IMR-90 (cell line): ENCODE data around the gene SAYSD1. TPM values are rescaled to one million over a fixed set of nuclear protein-coding genes. Genes with fewer than 3 reads are reported as not detected.

Source experiments
- ATAC-seq: fragments of 200-7000 bp; cut with Tn5 transposase; 2 replicates; pipeline ENCODE4 v1.9.1; 2020; ENCODE audit warnings: low read depth, mild to moderate bottlenecking, moderate library complexity
- BruUV-seq: library from RNA; stranded (reverse); fragments of 400-500 nt; replicated peaks from 2 replicates; lab custom pipeline; 2021; lab: Mats Ljungman, UMichigan
- CTCF ChIA-PET: fragments of 300-600 bp; formaldehyde crosslinking; extraction: SDS; loops from one replicate; lab custom pipeline; 2021; ENCODE audit warnings: antibody characterized with exemption; lab: Yijun Ruan, JAX
- POLR2A ChIA-PET: fragments of 300-600 bp; sonication (Branson Sonifier 250); formaldehyde crosslinking; loops from one replicate; lab custom pipeline; 2022; ENCODE audit warnings: antibody characterized with exemption; ENCODE audit not compliant: unreplicated experiment; lab: Charles Lee
- DNase-seq: peaks from one replicate; pipeline ENCODE4 v3.0.0; 2013
- H2AFZ ChIP-seq: replicated peaks from 2 replicates; pipeline ENCODE3; 2013; ENCODE audit warnings: low read length, mild to moderate bottlenecking; ENCODE audit not compliant: poor library complexity
- H2AK5ac ChIP-seq: 2 replicates; pipeline ENCODE4 v1.6.1; 2013; ENCODE audit warnings: low read depth, low read length, inconsistent platforms
- H2AK9ac ChIP-seq: replicated peaks from 2 replicates; pipeline ENCODE3; 2013; ENCODE audit warnings: mild to moderate bottlenecking, low read depth, low read length, moderate library complexity; ENCODE audit not compliant: poor library complexity
- H2BK120ac ChIP-seq: 2 replicates; pipeline ENCODE4 v1.6.1; 2013; ENCODE audit warnings: low read depth, low read length, inconsistent platforms
- H2BK15ac ChIP-seq: 3 replicates; pipeline ENCODE4 v1.6.1; 2013; ENCODE audit warnings: low read depth, low read length, inconsistent platforms
- H2BK20ac ChIP-seq: 2 replicates; pipeline ENCODE4 v1.6.1; 2013; ENCODE audit warnings: low read depth, mild to moderate bottlenecking, inconsistent platforms, low read length, moderate library complexity
- H2BK5ac ChIP-seq: 2 replicates; pipeline ENCODE4 v1.6.1; 2013; ENCODE audit warnings: mild to moderate bottlenecking, low read depth, low read length, inconsistent platforms; ENCODE audit not compliant: poor library complexity, severe bottlenecking
- H3K14ac ChIP-seq: replicated peaks from 2 replicates; pipeline ENCODE4 v1.6.1; 2013; ENCODE audit warnings: low read depth, low read length, inconsistent platforms
- H3K18ac ChIP-seq: 2 replicates; pipeline ENCODE4 v1.6.1; 2013; ENCODE audit warnings: low read depth, low read length, control low read depth
- H3K23ac ChIP-seq: 2 replicates; pipeline ENCODE4 v1.6.1; 2013; ENCODE audit warnings: low read depth, low read length, inconsistent platforms
- H3K27ac ChIP-seq: 2 replicates; pipeline ENCODE4 v1.5.1; 2013; ENCODE audit warnings: mild to moderate bottlenecking, control low read depth, low read length; ENCODE audit not compliant: insufficient read depth
- H3K27me3 ChIP-seq: 2 replicates; pipeline ENCODE4 v1.6.1; 2013; ENCODE audit warnings: low read length; ENCODE audit not compliant: control insufficient read depth, insufficient read depth
- H3K36me3 ChIP-seq: 2 replicates; pipeline ENCODE4 v1.6.1; 2013; ENCODE audit warnings: low read length, mixed read lengths; ENCODE audit not compliant: control insufficient read depth, insufficient read depth
- H3K4ac ChIP-seq: 2 replicates; pipeline ENCODE4 v1.6.1; 2013; ENCODE audit warnings: low read depth, low read length, inconsistent platforms
- H3K4me1 ChIP-seq: 2 replicates; pipeline ENCODE4 v1.6.1; 2013; ENCODE audit warnings: low read length, mixed read lengths; ENCODE audit not compliant: control insufficient read depth, insufficient read depth
- H3K4me2 ChIP-seq: 2 replicates; pipeline ENCODE4 v1.6.1; 2013; ENCODE audit warnings: low read depth, mild to moderate bottlenecking, control low read depth, low read length, moderate library complexity
- H3K4me3 ChIP-seq: 2 replicates; pipeline ENCODE4 v1.5.1; 2013; ENCODE audit warnings: low read depth, mild to moderate bottlenecking, control low read depth, low read length, moderate library complexity; ENCODE audit not compliant: insufficient read depth
- H3K56ac ChIP-seq: 2 replicates; pipeline ENCODE4 v1.6.1; 2013; ENCODE audit warnings: low read length, inconsistent platforms; ENCODE audit not compliant: insufficient read depth; ENCODE audit errors: extremely low read depth
- H3K79me1 ChIP-seq, 2 experiments: 2 replicates each; pipeline ENCODE4 v1.6.1; 2013; ENCODE audit warnings: low read length in 2 of 2, inconsistent platforms in 1 of 2, low read depth in 1 of 2
- H3K9ac ChIP-seq: 2 replicates; pipeline ENCODE4 v1.6.1; 2013; ENCODE audit warnings: low read depth, low read length, control low read depth
- H3K9me1 ChIP-seq: 2 replicates; pipeline ENCODE4 v1.6.1; 2013; ENCODE audit warnings: low read length, inconsistent platforms; ENCODE audit not compliant: insufficient read depth
- H3K9me3 ChIP-seq: 2 replicates; pipeline ENCODE4 v1.6.1; 2013; ENCODE audit warnings: low read length; ENCODE audit not compliant: control insufficient read depth, insufficient read depth
- H4K20me1 ChIP-seq: 2 replicates; pipeline ENCODE4 v1.6.1; 2013; ENCODE audit warnings: low read length, inconsistent platforms; ENCODE audit not compliant: insufficient read depth
- H4K5ac ChIP-seq: 2 replicates; pipeline ENCODE4 v1.6.1; 2013; ENCODE audit warnings: mild to moderate bottlenecking, low read depth, low read length, control low read depth
- H4K8ac ChIP-seq, 2 experiments: 2 replicates each; pipeline ENCODE4 v1.6.1; 2013; ENCODE audit warnings: low read depth in 2 of 2, low read length in 2 of 2, control low read depth in 1 of 2, inconsistent platforms in 1 of 2
- H4K91ac ChIP-seq: 2 replicates; pipeline ENCODE4 v1.6.1; 2013; ENCODE audit warnings: low read depth, low read length, inconsistent platforms; ENCODE audit not compliant: insufficient read depth
- CHD1 ChIP-seq: IDR thresholded peaks from 2 replicates; pipeline ENCODE4 v1.6.1; 2012; ENCODE audit warnings: low read depth, low read length, improper control_type of control experiment
- NFE2L2 ChIP-seq: fragments of 150-350 bp; IDR thresholded peaks from 2 replicates; pipeline ENCODE4 v1.6.1; 2016; ENCODE audit warnings: low read depth, mild to moderate bottlenecking, low read length
- RAD21 ChIP-seq: IDR thresholded peaks from 2 replicates; pipeline ENCODE4 v1.6.1; 2012; ENCODE audit warnings: low read length, improper control_type of control experiment
- RCOR1 ChIP-seq: IDR thresholded peaks from 2 replicates; pipeline ENCODE4 v1.6.1; 2012; ENCODE audit warnings: mild to moderate bottlenecking, low read length, improper control_type of control experiment; ENCODE audit not compliant: insufficient replicate concordance
- RFX5 ChIP-seq: IDR thresholded peaks from 2 replicates; pipeline ENCODE4 v1.8.0; 2012; ENCODE audit warnings: low read depth, mild to moderate bottlenecking, low read length, moderate library complexity
- dilution Hi-C: fragments of 300-500 bp; cut with HindIII; formaldehyde crosslinking; loops from one replicate; pipeline ENCODE4 v1.14.3; 2018; ENCODE audit warnings: low sequenced_read_pairs; ENCODE audit not compliant: unreplicated experiment
- in situ Hi-C: fragments of 300-500 bp; cut with MboI; formaldehyde crosslinking; loops from 3 replicates; pipeline ENCODE4 v1.14.3; 2019; ENCODE audit warnings: low sequenced_read_pairs, inconsistent platforms, mixed read lengths
- intact Hi-C: fragments of 100-400 bp; cut with micrococcal nuclease; formaldehyde crosslinking; loops from 2 replicates; pipeline ENCODE4 v1.10.0; 2022
- polyA plus RNA-seq, 3 experiments: library from polyadenylated mRNA; depleted of rRNA; stranded (reverse); fragments of >200 nt; gene quantifications; 2 replicates each; pipeline ENCODE4 v1.2.3, GENCODE V29; 2012; ENCODE audit warnings: low replicate concordance in 1 of 3
- total RNA-seq: library from RNA; depleted of rRNA; stranded (reverse); fragments of >200 nt; gene quantifications from 2 replicates; pipeline ENCODE4 v1.2.3, GENCODE V29; 2012

Gene SAYSD1
- total and polyA plus RNA-seq, 2 of the 4 experiments (the other 2 are of a cell fraction): 5.7 to 5.9 TPM

- Histone ChIP-seq H3K9me3 (no peaks in the 10 kb centered on the region), H2BK120ac (no peak overlapping the region), H2AK9ac (no peak overlapping the region), H2BK20ac (no peak overlapping the region), H3K4me1 (no peaks in the 10 kb centered on the region), H3K36me3 (no peaks in the 10 kb centered on the region), H3K9ac (no peak overlapping the region), H3K79me1 (no peaks in the 10 kb centered on the region), H3K27me3 (0 out of 2 replicates have a peak, but pooled peaks cover 2% of the 10 kb centered on the region), H3K56ac (no peak overlapping the region), H3K4me2 (no peak overlapping the region), H4K5ac (no peak overlapping the region), H3K4me3 (no peak overlapping the region), H3K14ac (no peak overlapping the region), H3K27ac (no peak overlapping the region), H4K20me1 (no peaks in the 10 kb centered on the region), H2BK5ac (no peak overlapping the region), H4K8ac (no peak overlapping the region), H3K9me1 (no peaks in the 10 kb centered on the region), H3K23ac (no peak overlapping the region), H3K18ac (no peak overlapping the region), H2BK15ac (no peak overlapping the region), H2AK5ac (no peak overlapping the region), H3K4ac (no peak overlapping the region), H4K91ac (no peak overlapping the region), H2AFZ (no peak overlapping the region)
- TF ChIP-seq RCOR1 (no peak), RAD21 (no peak), CHD1 (no peak), NFE2L2 (no peak), RFX5 (no peak)
- dilution Hi-C loops: no loop called here
- DNase-seq (no peak), ATAC-seq (no peak)
- ChIA-PET CTCF (no interaction called here), POLR2A (no interaction called here)
- in situ Hi-C loops: no loop called here
- BruUV-seq: no TSS peak
- intact Hi-C loops: no loop called here
Observed at GRCh38 chr6:39095578-39095977, 19.4 kb downstream of the SAYSD1 start.
